GM19328 (cell line): ENCODE data around the gene NMT1.

Experiments
- ATAC-seq: cut with Tn5 transposase; IDR thresholded peaks from one replicate; pipeline ENCODE4 v1.9.1; 2021; ENCODE audit warnings: mild to moderate bottlenecking, moderate library complexity; ENCODE audit not compliant: unreplicated experiment

Gene NMT1

GRCh38 chr17:45149037-45149668, 88.0 kb downstream of the NMT1 start:
- ATAC-seq = no peak

GRCh38 chr17:45149669-45150664, 88.8 kb downstream of the NMT1 start:
- ATAC-seq = no peak

- no peak for ATAC-seq
Observed at GRCh38 chr17:45150911-45151809, 90.0 kb downstream of the NMT1 start.

- ATAC-seq = no peak
Observed at GRCh38 chr17:45155029-45155428, 93.9 kb downstream of the NMT1 start.

- no peak for ATAC-seq
Observed at GRCh38 chr17:45155483-45155882, 94.4 kb downstream of the NMT1 start.

- no peak for ATAC-seq
Observed at GRCh38 chr17:45156242-45156641, 95.1 kb downstream of the NMT1 start.
